ENCODE measurements around the gene MROH2A.

The MROH2A gene

GRCh38 chr2:233802132-233802815 is 24.1 kb downstream of the MROH2A start:
- no peak for DNase-seq (ENCODE audit: low read depth)

GRCh38 chr2:233803292-233803911 is 25.3 kb downstream of the MROH2A start:
- DNase-seq (ENCODE audit: low read depth), result no peak

- DNase-seq (ENCODE audit: low read depth), result no peak
Measured at GRCh38 chr2:233803994-233804393, 25.9 kb downstream of the MROH2A start.

GRCh38 chr2:233807215-233807865 is 29.2 kb downstream of the MROH2A start:
- DNase-seq (ENCODE audit: low read depth), result no peak

GRCh38 chr2:233807966-233808935 is 30.1 kb downstream of the MROH2A start:
- DNase-seq (ENCODE audit: low read depth), result no peak

- no peak for DNase-seq (ENCODE audit: low read depth)
Measured at GRCh38 chr2:233810385-233810784, 32.3 kb downstream of the MROH2A start.

- no peak for DNase-seq (ENCODE audit: low read depth)
Measured at GRCh38 chr2:233811087-233811486, 33.0 kb downstream of the MROH2A start.

- DNase-seq (ENCODE audit: low read depth), result no peak
Measured at GRCh38 chr2:233811732-233812131, 33.6 kb downstream of the MROH2A start.

GRCh38 chr2:233813236-233814055 is 35.3 kb downstream of the MROH2A start:
- no peak for DNase-seq (ENCODE audit: low read depth)

GRCh38 chr2:233814056-233814835 is 36.1 kb downstream of the MROH2A start:
- DNase-seq (ENCODE audit: low read depth), result no peak

- no peak for DNase-seq (ENCODE audit: low read depth)
Measured at GRCh38 chr2:233815861-233816260, 37.7 kb downstream of the MROH2A start.

- no peak for DNase-seq (ENCODE audit: low read depth)
Measured at GRCh38 chr2:233816334-233816733, 38.2 kb downstream of the MROH2A start.

GRCh38 chr2:233816771-233817170 is 38.6 kb downstream of the MROH2A start:
- no peak for DNase-seq (ENCODE audit: low read depth)

- no peak for DNase-seq (ENCODE audit: low read depth)
Measured at GRCh38 chr2:233817361-233817911, 39.3 kb downstream of the MROH2A start.

GRCh38 chr2:233817995-233818638 is 40.0 kb downstream of the MROH2A start:
- no peak for DNase-seq (ENCODE audit: low read depth)

- no peak for DNase-seq (ENCODE audit: low read depth)
Measured at GRCh38 chr2:233818639-233819621, 40.8 kb downstream of the MROH2A start.

GRCh38 chr2:233819884-233820773 is 42.0 kb downstream of the MROH2A start:
- no peak for DNase-seq (ENCODE audit: low read depth)

- no peak for DNase-seq (ENCODE audit: low read depth)
Measured at GRCh38 chr2:233820774-233821105, 42.6 kb downstream of the MROH2A start.

Data from activated gamma-delta T cell treated with anti-CD3 and anti-CD28 coated beads, Interleukin-2, amount 50 U/mL, for 16 hours (primary cell).